Stimulated activated CD8-positive, alpha-beta memory T cell treated with anti-CD3 and anti-CD28 coated beads, Interleukin-7, amount 100 ng/mL, for 48 hours (primary cell): Measurements from ENCODE around the gene ACYP1.

ENCODE experiments used
- DNase-seq, 2 donors: peaks; one replicate each; pipeline ENCODE4 v3.0.0-alpha.2; 2020; ENCODE audit warnings: low read depth in 1 of 2; ENCODE audit errors: extremely low read depth in 1 of 2

Gene ACYP1

DNA sequence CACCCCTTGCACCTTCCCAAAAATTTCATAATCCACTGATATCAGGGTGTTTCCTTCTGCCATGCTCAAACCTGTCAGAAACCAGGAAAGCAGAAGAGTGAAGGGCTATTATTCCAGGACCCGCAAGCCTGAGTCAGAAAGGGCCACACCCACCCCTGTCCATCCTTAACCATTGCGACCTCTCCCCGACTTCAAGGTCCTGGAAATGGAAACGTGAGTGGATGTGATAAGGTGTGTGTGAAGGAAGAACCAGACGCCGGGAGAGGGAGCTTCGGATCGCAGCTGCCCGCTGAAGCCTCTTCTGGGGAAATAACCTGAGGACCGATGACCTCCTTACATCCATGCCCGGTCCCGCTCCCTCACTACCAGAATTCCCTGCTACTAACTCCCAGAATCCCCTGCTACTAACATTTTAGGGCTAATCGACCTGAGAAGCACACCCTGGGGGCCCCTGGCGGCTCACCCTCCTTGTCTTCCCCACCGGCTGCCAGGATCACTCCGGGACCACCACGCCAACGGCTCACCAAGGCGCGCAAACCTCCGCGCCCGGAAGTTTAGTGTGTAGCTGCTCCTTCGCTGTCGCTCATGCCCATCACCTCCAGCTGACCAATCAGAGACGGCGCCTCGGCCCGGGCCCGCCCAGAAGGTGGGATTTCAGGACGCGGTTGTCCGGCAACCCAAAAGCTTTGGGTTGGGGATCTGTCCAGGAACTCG is at the start of gene ACYP1:
TSS of gene ACYP1 (minus strand) at position 534 of the 714 bp plus-strand sequence. CDS start at position 63, 471 bp downstream.
- DNase-seq: peak; percentile 85 to 90

DNA sequence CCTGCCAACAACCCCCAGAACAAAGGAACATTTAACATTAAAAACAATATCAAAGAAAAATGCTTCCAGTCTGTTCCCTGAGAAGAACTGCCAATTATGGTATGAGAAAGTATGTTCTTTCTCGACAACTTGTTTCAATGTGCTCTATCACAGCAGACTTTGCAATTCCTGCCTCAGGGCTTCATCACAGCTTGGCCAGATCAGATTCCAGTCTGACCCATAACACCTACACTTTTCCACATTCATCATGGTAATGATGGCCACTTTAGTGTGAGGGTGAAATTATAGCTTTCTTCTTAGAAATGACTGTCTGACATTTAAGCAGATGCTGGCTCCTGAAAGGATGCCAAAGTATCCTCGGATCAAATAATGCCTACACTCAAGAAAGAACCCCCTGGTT is 46.1 kb upstream of the ACYP1 start:
- no peak for DNase-seq

DNA sequence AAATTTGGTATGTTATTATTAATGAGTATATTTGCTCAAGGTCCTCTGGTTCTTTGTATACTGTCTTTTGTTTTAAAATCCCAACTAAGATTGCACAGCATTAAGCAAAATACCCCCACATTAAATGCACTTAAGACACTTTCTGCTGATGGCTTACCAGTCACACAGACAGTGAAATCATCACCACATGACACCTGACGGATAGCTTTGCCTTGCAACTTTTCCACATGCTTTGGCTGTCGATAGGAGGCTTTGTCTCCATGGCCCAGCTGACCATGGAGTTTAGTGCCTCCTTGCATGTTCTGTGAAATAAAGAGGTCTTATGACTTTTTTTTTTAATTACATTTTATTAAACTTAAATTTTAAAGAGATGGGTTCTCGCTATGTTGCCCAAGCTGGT is 43.4 kb upstream of the ACYP1 start:
- no peak for DNase-seq

DNA sequence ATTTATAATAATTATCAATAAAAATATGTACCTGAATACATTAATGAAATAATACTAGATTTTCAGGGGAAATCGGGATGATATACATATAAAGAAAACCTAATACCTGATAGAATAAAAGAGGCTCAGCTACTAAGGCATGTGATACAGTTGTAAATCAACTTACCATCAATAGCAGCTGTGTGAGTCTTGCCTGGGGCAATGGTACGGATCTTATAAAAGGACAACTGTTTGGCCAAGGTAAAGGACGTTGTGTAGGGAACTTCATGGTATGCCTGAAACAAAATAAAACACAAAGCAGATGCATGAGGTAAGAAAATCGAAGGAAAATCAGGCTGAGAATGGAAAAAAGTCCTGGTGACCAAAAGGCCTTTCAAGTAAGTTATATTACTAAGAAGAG is 37.7 kb upstream of the ACYP1 start:
- no peak for DNase-seq

DNA sequence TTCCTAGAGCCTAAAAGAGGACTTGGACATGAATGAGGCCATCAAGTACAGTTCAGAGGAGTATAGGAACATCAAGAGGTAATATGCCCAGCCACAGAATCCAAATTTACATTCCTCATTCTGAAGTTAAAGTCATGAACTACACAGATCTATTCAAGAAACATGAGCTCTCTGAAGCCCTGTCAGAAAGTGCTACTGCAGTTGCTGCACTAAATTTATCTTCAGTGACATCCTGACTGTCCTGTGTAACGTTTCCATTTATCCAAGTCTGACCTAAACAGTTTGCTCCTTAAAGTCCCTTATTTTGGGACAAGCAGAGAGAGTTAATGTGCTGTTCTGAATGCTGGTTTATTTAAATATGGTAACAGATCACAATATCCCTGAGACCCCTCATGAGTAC is 34.9 kb upstream of the ACYP1 start:
- DNase-seq: no peak

- DNase-seq: no peak
Observed at GRCh38 chr14:75098212-75098611, 34.4 kb upstream of the ACYP1 start.

DNA sequence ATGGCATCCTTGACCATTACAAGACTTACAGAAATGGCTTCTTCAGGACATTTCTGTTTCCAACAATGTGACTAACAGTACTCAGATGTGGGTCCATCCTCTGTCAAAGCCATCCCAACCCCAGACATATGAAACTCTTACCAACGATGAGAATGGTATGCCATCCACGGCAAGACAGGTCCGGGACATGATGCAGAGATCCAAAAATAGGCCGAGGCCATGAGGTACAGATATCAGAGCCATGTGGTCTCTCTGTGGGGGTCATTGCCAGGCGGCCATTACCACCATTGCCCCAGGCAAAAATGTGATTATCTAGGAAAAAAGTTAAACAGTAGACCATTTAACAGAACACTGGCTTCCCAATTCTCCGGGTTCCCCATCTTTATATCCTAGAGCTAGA is 33.1 kb upstream of the ACYP1 start:
- no peak for DNase-seq

DNA sequence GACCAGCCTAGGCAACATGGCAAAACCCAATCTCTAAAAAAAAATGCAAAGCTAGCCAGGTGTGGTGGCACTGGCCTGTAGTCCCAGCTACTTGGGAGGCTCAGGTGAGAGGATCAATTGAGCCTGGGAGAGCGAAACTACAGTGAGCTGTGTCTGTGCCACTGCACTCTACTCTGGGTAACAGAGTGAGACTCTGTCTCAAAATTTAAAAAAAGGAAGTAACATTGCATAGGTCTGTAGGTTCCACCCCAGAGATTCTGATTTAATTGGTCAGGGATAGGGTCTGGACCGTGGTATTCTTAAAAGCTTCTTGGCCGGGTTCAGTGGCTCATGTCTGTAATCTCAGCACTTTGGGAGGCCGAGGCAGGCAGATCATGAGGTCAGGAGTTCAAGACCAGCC is 31.9 kb upstream of the ACYP1 start:
- DNase-seq: no peak

DNA sequence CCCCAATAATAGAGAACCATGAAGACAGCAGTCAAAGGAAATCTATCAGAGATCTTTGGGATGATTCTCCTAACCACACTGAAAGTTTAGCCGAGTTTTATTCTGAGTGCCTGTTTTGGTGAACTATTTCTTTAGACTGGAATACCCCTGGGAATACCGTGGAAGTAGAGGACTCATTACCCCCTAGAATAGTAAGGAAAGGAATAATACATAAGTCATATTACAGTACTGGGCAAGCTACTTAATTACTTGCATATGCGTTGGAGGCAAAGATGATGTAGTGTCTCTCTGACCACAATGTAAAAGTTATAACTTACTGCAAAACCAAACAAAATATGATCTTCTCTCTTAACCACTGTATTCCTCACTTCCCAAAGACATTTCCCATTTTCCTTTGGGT is 31.1 kb upstream of the ACYP1 start:
- DNase-seq: no peak

GRCh38 chr14:75092698-75093097 is 28.9 kb upstream of the ACYP1 start:
- no peak for DNase-seq

GRCh38 chr14:75091251-75091650 is 27.4 kb upstream of the ACYP1 start:
- DNase-seq: no peak

DNA sequence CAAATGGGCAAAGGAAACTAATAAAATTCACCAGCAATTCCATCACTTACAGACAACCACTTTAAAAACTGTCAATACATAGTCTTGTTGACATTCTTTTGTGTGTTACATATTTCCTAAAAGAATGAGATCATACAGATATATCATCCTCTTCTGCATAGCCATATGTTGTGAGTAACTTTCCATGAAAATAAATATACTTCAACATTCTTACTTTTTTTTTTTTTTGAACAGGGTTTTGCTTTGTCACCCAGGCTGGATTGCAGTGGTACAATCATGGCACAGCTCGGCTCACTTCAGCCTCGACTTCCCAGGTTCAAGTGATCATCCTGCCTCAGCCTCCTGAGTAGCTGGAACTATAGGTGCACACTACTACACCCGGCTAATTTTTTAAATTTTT is 26.5 kb upstream of the ACYP1 start:
- no peak for DNase-seq

GRCh38 chr14:75088566-75089373 is 24.9 kb upstream of the ACYP1 start:
- peak in 1 of 2 donors; percentile 5 for DNase-seq

DNA sequence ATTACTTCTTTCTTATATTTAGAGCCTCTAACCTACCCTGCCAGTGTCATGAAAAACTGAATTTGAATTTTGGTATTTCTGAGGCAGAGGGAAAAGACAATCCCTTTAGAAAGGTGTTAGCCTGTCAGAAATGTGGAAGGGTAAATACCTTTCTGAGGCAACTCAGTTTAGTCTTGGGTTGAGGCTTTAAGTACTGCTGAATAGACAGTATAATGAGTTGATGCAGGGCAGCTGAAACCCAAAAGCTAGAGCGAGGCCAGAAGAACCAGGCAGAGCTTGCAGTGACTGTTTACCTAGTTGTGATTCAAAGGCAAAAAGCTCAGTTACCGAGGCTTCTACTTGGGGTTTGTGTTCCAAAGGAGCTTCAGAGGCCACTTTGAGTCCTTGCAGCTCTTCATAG is 24.3 kb upstream of the ACYP1 start:
- DNase-seq: no peak

- DNase-seq: no peak
Observed at GRCh38 chr14:75084513-75084912, 20.7 kb upstream of the ACYP1 start.

DNA sequence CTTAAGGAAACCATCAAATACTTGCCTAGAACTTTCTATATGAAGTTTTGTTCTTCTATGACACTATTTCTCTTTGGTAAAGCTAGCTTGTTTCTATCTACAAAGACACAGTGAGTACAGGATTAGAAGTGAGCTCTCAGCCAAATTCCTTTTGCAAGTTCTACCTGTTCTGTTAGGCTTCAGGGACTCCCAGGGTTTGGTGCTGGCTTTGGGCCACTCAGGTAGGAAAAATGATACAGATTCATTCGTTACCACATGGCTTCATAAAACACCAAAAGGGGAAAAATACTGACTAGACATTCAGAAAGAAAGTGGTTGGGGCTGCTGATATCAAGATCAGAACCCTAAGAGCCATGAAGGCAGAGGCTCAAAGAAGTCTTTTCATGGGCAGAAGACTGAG is 19.4 kb upstream of the ACYP1 start:
- no peak for DNase-seq

DNA sequence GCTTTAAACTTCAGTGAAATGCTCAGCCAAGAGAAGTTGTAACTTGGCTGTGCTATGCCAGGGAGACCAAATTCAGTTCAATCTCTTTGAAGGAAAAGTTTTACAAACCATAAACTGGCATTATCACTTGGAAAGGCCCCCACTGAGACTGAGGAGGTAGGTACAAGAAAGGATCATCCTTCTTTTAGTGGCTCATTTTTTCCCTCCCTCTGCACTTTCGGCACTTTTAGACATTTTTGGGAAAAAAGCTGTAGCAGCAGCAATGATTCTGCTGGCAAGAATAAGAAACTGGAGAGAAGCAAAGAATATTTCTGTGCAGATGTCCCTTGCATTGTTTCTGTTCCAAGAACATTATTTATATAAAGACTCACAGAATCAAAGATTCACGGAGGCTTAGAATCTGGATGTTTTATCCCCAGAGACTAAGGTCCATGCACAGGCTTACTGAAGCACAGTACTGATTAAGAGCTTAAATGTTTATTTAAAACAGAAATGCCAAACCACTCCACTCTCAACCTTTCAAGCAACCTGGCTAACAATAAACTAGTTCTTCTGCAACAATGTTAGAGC is 17.9 kb upstream of the ACYP1 start:
- DNase-seq: no peak

- DNase-seq: no peak
Observed at GRCh38 chr14:75079521-75079920, 15.7 kb upstream of the ACYP1 start.

DNA sequence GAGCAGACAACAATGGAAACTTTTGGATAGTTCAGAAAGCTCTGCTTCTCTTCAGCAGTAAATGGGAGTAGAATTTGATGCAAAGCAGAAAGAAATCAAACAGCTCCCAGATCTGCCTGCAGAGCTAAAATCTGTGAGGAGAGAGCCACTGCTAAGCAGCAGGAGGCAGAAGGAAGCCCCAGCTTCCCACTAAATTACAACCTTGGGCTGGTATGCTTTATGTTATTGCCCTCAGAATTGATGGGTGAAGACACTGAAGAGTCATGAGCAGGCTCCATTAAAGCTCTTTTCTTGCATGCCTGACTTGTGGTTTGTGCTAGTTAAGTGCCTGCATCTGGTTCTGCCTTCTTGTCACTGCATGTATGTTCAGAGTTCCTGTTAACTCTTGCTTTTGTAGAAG is 14.0 kb upstream of the ACYP1 start:
- DNase-seq: no peak

DNA sequence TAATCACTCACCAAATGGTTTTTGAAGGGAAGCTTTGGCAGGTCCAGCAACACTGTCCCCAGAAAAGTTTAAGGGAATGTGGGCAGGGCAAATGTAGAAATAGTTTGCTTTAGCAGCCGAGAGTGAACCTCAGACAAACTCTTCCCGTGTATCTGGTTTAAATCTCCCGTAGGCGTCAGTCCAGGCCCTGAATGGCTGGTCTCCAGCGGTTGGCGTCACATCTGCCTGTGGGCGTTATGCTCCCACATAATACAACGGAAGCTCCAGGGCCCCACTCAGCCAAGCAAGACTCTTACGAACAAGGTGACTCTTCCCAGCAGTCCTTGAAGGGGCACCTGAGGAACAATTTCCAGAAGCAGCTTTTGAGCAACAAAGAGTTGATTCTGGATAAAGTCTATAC is 6.6 kb upstream of the ACYP1 start:
- no peak for DNase-seq

DNA sequence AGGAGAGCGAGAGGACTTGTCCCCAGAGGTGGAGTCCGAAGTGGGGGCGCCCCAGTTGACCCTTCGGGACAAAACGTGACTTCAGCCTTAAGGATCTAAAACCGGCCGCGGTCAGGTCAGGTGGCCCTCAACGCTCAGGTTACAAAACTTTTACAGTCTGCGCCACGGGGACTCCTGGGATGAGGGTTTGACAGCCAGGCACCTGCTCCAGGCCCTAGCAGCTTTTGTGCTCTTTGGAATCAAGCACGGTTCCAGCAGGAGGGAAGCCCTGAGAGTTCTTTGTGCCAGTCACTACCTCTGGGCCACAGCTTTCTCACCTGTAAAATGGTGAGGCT is 6.0 kb upstream of the ACYP1 start:
- DNase-seq: no peak

DNA sequence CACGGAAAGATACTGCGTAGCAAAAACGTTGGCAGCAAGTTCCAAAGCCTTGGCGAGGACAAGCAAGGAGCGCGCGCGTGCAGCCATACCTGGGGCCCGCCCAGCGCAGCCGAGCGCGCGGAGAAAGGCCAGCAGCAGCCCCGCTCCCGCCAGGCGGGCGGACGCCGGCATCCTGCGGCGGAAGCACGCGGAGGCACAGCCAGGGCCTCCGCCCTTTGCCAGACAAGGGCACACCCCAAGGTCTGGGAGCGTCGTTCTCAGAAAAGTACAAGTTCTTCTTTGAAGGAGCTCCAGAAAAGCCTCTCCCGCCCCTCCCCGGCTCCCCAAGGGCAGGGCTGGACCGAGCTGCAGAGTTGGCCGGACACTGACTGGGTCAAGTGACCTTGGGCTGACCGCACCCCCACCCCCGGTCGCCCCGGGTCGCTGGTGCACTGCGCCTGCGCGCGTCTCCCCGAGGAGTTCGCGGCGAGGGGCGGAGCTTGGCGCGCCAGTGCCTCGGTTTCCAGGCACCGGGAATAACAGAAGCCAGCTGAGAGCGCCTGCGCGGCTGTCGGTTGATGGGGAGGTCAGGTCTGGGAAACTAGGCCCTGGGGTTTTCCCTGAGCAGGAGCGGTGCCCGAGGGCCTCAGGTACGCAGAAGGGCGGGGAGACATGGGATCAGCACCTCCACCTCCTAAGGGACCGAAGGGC is 5.4 kb upstream of the ACYP1 start, which contains the start of gene ZC2HC1C:
TSS of gene ZC2HC1C (plus strand) at position 521 of the 690 bp plus-strand sequence. CDS start 933 bp downstream, outside the sequence.
- peak; percentile 55 to 59 for DNase-seq
